ENCODE data around the gene ADGRL1.
"Not testable (repeated sequence)": the region's sequence is repeated elsewhere in the genome, so short reads cannot be mapped to it uniquely, and the experiment has no call there.

The ADGRL1 gene

DNA sequence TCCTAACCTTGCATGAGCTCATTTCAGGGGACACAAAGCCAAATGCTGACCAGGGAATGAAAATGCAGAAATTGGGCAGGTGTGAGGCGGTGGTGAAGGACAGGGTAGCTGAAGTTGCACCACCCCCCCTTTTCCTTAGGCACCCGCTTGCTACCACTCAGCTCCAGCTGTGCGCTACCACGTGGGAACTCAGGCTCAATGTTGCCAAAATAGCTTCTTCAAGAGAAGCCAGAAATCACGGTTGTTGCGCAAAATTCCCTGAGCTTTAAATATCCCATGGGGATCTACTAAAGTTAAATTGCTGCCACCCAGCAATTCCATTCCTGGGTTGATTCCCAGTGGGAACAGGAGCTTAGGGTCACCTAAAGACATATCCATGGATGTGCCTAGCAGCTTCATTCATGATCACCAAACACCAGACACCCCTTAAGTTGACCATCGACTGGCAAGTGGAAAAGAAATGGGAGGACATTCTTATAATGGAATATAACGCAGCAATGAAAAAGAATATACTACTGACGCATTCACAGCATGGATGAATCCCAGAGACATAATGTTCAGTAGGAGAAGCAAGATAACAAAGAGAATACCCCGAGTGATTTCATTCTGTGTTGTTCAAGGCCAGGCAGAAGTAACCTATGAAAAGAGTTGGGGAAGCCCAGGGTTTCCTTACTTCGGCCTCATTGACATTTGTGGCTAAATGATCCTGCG lies 12.8 kb upstream of the ADGRL1 start:
- no peak for DNase-seq (ENCODE audit: low read depth in 2 of 2)

DNA sequence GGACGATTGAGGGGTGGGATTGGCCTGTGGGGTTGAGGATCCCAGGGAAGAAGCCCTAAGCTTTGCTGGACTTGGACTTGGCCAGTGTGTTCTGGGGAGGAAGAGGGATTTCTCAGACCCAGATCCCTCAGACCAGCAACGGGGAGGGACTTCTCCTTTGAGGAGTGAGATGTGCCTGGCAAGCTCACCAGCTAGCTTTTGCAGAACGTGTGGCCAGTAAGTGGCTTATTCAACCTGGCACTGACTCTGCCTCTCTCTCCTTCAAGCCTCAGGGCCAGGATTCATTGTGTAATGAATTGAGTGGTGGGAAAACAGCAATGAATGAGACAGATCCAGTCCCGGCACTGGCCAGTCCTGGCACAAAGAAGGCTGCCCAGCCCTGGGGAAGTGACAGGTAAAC lies 11.9 kb upstream of the ADGRL1 start:
- not testable (repeated sequence) for DNase-seq (ENCODE audit: low read depth in 2 of 2)

DNA sequence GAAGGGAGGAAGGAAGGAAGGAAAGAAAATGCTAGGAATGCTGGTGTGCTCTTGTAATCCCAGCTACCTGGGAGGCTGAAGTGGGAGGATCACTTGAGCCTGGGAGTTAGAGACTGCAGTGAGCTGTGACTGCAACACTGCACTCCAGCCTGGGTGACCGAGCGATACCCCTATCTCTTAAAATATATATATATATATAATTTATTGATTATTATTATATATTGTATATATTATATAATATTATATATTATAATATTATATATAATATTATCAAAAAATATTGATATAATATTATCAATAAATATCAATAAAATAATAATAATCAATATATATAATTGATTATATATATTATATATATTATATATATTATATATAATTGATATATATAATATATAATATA lies 8.6 kb upstream of the ADGRL1 start:
- no peak for DNase-seq (ENCODE audit: low read depth in 2 of 2)

DNA sequence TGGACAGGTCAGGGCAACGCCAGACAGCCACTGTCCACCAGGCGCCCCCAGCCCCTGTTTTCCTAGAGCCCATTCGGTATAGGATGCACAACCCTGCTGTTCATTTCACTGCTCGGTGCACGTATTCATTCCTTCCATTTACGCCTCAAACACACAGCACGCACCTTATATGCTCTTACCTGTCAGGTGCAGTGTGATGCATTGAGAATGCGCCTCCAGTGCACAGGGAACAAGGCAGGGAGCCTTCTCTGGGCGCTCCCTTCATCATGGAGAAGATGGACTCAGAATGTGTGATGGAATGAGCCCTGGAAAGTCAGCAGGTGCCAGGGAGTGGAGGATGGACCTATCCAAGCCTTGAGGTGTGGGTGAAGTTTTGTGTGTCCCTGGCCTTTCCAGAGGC lies 4.2 kb upstream of the ADGRL1 start:
- DNase-seq (ENCODE audit: low read depth in 2 of 2) = not testable (repeated sequence)

DNA sequence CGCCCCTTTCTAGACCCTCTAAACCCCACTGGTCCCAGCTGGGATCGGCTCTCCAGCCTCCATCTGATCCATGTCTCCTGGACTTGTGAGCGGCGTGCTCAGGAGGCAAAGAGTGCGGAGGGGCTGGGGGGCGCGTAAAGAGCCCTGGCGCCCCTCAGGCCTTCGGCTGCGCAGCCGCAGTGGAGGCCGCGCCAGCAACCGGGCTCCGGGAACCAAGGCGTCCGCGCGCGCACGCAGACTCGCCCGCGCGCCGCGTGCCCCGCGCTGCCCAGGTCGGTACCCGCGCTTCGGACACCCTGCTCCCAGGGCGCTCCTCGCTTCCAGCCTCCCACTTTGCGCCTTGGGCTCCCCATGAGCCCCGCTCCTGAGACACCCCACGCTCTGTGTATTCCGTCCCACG lies 3.4 kb upstream of the ADGRL1 start:
- DNase-seq (ENCODE audit: low read depth in 2 of 2) = not testable (repeated sequence)

DNA sequence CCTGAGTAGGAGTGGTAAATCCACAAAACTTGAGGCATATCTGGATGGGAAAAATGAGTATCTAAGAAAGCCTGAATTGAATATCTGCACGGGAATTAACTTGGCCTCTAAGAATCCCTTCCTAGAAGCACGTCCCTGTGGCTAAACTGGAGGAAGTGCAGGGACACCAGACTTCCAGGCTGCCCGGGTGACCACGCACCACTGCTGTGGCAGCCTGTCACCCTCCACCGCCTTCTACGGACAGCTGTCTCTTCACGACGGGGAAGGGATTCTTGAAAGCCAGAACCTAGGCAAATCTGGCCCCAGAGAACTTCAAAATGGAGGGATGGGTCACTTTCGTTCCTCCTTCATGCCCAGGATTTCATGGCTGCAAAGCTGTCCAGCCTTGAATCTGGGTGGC lies 2.5 kb upstream of the ADGRL1 start:
- not testable (repeated sequence) for DNase-seq (ENCODE audit: low read depth in 2 of 2)

DNA sequence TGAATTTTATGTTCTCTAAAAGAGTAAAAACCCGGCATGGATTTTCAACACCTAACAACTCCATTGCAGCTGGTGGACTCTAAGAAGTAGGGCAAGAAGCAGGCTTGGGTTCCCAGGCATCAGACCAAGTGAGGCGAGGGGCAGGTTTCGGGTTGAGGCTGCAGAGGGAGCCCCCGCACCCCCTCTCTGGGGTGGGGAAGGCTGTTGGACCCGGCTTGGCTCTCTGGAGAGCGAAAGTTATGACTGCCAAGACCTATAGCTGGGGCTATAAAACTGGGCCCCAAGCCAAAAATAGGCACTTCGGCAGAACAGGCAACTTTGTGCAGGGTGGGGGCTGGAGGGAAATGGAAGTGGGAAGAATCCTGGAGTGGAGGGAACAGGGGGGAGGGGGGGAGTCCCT lies 1.8 kb upstream of the ADGRL1 start:
- DNase-seq (ENCODE audit: low read depth in 2 of 2) = not testable (repeated sequence)

DNA sequence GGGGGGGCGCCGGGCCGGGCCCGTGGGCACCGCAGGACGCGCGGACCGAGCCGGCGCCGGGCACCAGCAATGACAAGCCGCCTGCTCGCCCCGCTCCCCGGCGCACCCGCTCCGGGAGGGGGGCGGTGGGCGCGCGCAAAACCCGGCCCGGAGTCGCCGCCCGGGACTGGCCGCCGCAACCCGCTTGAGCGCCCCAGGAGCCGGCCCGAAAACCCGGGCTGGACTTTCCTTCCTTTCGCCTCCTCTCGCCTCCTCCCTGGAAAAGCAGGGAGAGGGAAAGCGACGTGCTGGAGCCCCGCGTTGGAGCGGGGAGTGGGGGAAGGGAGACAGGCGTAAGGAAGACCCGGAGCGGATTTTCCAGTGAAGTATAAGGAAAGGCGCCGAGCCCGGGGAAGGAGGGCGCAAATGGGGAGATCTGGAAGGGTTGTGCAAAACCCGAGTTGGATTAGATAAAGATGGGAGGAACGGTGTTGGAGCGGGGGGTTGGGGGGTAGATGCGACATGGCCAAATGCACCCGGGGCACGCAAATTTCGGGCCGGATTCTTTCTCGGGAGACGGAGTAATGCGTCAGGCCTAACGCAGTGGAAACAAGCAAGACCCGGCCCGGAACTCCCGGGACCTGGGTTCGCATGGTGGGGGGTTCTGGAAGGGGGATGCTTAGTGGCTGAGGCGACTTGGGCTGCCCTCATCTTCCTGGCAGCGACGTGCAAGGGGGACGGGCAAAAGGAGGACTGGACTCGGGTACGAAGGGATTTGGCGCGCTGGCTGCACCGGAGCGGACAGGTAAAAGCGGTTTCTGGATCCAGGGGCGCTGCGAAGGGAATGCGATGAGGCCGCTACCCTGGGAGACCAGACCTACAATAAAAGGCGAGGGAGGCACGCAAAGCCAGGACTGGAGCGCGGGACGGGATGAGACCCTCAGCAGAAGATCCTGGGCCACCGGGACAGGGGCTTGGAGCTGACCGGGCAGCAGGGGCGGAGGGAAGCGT lies 1.1 kb upstream of the ADGRL1 start:
- DNase-seq (ENCODE audit: low read depth in 2 of 2) = peak; percentile 55 to 75

DNA sequence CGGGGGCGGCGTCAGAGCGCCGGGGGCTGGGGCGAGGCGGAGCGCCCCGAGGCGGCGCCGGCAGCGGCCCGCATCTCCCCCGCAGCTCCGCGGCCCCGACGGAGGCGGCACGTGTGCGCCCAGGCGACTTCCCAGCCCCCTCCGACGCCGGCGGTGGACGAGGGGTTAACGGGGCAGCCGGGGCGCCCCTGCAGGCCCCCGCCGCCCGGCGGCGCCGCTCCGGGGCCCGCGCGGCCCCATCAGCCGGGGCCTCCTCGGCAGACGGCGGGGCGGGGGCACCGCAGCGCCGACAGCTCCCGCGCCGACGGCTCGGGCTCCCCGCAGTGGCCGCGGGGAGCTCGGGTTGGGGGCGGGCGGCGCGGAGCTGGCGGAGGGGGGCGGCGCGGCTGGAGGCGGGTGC lies 339 bp upstream of the ADGRL1 start:
- DNase-seq (ENCODE audit: low read depth in 2 of 2) = not testable (repeated sequence)

DNA sequence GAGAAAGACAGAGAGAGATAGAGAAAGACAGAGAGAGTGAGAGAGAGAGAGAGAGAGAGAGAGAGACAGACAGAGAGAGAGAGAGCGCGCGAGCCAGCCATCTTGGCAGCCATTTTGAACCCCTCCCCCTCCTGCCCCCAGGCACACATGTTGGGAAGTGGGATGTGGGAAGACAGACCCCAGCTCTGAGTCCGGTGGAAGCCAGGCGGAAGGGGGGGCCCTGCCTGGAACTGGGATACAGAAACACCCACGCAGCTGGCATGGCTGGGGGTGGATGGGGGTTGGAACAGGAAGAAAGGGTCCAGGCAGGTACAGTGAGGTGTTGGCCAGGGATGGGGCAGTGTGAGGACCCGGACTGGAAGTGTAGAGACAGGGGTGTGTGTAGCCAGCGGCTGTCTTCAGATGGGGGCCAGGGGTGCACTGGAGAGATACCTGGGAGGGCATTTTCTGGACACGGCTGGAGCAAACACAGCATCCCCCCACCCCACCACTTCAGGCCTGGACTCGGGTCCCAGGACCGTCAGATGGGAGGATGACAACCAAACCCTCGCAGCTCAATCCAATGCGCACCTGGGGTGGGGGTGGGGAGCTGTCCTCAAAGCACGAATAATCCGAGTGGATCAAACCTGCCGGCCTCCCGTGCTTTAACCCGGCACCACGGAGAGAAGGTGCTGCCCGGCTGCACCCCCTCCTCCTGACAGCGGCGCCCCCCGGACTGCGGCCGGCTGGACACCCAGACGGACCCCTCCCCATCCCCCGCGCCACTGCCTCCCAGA lies 1.1 kb downstream of the ADGRL1 start:
- not testable (repeated sequence) for DNase-seq (ENCODE audit: low read depth in 2 of 2)

DNA sequence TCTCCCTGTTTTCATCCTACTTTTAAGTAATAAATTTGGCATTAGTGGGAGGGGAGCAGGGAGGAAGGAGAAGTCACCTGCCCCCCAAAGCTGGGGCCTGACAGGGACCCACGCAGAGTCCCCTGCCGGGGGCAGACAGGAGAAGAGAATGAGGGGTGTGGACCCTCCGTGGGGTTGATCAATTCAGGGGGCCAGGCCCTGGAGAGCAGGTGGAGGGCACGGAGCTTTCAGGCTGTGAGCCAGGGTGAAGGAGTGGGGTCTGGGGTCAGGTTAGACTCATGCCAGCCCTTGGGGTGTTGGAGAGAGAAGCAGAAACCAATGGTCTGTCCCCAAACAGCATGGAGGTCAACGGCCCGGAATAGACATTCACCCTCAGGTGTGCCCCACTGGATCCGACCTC lies 1.8 kb downstream of the ADGRL1 start:
- not testable (repeated sequence) for DNase-seq (ENCODE audit: low read depth in 2 of 2)

DNA sequence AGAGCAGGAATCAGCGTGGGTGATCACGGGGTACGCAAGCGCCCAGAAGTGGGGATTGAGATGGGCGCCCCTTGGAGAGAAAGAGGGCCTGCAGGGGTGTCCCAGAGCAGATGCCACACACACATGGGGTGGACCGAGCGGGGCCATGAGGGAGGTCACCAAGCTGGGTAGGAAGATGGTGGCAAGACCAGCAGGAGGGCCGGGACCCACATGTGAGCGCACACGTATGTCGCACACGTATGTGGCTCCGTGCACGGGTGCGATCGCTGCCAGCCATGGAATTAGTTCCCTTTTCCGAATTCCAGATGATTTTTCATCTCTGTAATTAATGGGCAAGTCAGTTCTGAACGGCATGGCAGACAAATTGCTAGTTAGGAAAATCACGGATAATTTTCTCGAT lies 2.2 kb downstream of the ADGRL1 start:
- DNase-seq (ENCODE audit: low read depth in 2 of 2) = not testable (repeated sequence)

DNA sequence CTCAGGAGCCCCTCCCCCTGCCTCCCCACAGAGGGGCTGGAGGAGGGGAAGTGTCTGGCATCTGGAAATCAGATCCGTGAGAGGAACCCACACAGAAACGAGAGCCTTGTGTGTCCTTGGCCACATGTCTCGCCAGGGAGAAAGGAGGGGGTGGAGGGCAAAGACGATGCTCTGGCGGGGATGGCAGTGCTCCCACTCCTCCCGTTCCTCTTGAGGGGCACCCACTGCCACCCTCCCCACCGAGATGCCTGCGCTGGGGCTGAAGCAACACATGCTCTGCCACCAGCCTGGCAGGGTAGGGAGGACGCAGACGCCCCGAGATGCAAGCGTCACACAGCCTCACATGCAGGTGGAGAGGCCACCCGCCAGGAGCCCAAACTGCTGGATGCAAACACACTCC lies 2.8 kb downstream of the ADGRL1 start:
- DNase-seq (ENCODE audit: low read depth in 2 of 2) = no peak

DNA sequence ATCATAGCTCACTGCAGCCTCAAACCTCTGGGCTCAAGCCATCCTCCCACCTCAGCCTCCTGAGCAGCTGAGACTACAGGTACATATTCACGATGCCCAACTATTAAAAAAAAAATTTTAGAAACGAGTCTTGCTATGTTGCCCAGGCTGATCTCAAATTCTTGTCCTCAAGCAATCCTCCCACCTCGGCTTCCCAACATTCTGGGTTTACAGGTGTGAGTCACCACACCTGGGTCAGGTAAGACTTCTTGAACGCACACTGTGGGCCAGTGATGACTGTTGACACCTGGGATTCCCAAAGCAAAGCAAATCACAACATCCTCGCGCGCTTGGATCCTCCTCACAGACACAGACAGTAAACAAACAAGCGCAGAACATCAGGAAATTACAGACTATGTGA lies 4.5 kb downstream of the ADGRL1 start:
- DNase-seq (ENCODE audit: low read depth in 2 of 2) = not testable (repeated sequence)

DNA sequence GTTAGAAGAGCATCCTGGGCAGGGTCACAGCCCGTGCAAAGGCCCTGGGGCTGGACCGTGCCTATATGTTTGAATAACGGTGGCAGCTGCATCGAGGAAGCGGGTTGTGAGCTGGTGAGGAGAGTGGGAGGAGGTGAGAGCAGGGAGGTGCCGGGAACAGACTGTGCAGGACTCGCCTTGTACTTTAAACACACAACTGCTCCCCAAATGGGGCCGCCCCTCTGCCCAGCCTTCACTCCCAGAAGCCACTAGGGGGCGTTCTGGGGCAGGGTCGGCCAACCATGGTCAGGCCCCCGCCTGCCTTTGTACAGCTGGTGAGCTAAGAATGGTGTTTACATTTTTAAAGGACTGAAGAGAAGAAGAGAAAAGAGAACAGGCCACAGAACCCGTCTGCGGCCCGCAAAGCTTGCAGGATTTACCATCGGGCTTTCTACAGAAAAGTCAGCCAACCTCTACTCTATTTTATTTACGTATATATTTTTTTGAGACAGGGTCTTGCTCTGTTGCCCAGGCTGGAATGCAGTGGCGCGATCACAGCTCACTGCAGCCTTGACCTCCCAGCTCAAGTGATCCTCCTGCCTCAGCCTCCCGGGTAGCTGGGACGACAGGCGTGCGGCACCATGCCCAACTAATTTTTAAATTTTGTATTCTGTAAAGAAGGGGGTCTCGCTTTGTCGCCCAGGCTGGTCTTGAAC lies 5.7 kb downstream of the ADGRL1 start:
- peak in 1 of 2 donors; percentile 40 for DNase-seq (ENCODE audit: low read depth in 2 of 2)

DNA sequence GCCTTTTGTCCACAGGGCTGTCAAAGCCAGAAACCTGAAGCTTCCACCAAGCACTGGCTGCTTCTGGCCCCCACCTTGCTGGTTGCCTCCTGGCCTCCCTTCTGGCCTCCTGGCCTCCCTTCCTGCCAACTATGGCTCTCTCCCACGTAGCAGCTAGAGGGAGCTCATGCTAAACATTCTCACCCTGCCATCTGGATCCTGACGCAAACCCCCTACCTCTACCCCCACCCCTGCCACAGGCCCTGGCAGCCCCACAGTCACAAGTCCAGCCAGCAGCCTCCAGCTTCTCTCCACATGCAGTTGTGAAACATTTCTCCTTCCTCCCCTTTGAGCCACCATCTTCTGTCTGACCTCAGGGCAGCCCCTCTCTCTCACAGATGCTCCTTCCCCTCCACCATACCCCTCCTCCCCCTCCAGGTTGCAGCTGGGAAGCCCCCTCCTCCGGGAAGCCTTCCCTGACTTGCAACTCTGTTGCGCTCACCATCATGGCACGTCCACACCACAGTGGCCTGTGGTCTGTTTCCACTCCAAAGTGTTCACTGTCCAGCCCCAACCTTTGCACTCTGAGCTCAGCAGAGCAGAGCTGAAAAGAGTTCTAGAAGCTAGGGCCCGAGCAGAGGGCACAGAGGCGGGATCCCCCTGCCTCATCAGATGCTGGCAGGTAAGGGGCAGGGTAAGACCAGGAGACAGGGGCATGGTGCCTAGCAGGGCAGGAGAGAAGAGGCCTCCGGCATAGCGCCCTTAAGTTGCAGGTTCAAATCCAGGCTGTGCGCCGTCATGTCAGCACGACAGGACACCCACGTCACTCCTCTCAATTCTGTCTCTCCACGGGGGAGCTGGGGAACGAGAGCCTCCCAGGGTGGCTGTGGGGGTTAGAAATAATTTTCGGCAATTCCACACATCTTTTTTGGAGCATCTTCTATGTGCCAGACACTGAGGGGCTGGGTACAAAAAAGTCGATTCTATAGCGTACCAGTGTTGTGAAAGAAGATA lies 7.3 kb downstream of the ADGRL1 start:
- no peak for DNase-seq (ENCODE audit: low read depth in 2 of 2)

DNA sequence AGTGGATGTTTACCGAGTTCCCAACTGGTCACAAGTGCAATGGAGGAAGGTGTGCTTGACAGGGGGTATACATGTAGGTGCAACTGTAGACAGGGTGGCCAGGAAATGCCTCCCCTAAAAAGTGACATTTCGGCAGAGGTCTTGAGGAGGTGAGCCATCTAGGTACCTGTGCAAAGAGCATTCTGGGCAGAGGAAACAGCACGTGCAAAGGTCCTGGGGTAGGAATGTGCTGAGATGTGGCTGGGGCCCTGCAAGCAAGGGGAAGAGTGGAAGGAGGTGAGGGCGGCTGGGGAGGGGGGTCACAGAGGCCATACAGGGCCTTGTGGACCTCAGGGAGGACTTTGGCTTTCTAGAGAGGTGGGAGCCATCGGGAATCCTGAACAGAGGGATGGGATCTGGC lies 8.1 kb downstream of the ADGRL1 start:
- DNase-seq (ENCODE audit: low read depth in 2 of 2) = no peak

DNA sequence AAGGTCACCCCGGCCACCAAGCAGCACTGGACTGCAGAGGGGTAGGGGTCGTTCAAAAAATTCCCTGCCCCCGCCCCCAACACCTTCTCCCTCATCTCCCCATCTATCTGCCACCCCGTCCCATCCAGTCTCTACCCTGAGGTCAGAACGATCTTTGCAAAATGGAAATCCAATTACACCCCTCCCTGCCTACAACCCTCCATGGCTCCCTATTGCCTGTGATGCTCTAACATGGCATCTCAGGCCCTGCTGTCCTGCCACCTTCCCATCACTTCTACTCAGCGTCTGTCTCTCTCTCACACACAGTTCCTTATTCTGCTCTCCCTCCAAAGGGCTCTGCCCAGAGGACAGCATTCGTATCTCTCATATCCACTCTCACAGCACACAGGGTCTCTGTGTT lies 8.7 kb downstream of the ADGRL1 start:
- DNase-seq (ENCODE audit: low read depth in 2 of 2) = not testable (repeated sequence)

DNA sequence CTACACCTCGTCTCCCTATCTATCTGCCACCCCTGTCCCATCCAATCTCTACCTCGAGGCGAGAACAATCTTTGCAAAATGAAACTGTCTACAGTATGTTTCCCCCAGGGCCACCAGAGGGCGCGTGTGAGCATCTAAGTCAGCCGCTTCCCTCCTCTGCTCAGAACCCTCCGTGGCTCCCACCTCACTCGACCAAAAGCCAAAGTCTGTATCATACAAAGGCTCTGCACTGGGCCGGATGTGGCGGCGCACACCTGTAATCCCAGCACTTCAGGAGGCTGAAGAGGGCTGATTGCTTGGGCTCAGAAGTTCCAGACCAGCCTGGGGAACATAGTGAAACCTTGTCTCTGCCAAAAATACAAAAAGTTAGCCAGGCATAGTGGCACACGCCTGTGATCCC lies 9.9 kb downstream of the ADGRL1 start:
- DNase-seq (ENCODE audit: low read depth in 2 of 2) = peak; percentile 65 to 71

DNA sequence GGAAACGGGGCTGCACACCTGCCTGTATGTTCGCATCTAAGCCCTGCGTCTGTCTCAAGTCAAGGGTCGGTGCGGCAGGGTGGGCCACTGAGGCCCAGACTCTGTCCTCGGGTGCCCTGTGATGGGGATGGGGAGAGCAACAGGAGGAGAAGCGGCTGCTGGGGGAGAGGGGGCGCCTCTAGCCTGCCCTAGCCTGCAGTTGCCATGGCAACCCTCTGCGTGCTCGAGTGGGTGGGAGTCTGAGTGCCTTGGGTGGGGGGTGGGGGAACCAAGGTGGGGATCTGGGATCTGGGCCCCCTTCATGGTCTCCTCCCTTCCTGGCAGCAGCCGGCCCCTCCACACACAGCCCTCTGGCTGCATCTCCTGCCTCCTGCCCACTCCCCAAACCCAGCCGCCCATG lies 10.8 kb downstream of the ADGRL1 start:
- DNase-seq (ENCODE audit: low read depth in 2 of 2) = not testable (repeated sequence)

Data from stimulated activated CD8-positive, alpha-beta memory T cell treated with anti-CD3 and anti-CD28 coated beads, Interleukin-2, amount 100 ng/mL, for 48 hours (primary cell).